IPS-NIHi7 (cell line): Measurements from ENCODE around the gene NRM.
A peak's percentile ranks its signal among the peaks of the same experiment; 100 is the strongest.
"Not testable (repeated sequence)": the region's sequence is repeated elsewhere in the genome, so short reads cannot be mapped to it uniquely, and the experiment has no call there.

Source experiments
- DNase-seq: peaks from one replicate; pipeline ENCODE4 v3.0.0; 2012; ENCODE audit warnings: mixed read lengths; ENCODE audit errors: extremely low spot score

Gene NRM

DNA sequence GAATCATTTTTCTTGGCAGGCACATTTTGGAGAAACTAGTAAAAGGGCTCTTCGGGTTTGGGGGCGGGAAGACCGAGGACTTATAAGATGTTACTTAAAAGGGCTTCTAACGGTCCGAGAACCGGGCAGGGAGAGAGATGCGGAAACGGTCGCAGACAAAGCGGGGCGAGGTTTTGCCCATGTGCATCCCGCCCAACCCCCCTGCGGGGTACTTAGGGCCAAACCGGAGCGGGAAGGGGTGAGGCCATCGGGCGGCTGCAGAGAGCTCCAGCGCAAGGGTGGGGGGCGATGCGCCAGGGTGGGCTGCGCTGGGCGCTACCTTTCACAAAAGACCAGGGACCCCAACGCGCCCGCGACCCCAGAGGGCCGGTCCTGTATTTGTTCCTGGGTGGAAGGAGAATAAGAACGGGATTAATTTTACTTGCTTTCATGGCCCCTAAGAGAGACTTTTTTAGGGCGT lies 30.0 kb upstream of the NRM start:
- DNase-seq: no peak

- peak; percentile 85 for DNase-seq
Measured at GRCh38 chr6:30719791-30720737, 29.3 kb upstream of the NRM start, which contains the start of gene TUBB. Gene TUBB (plus strand): TSS chr6:30720352. CDS start chr6:30720507, 155 bp downstream.

GRCh38 chr6:30719356-30719755 lies 28.6 kb upstream of the NRM start:
- DNase-seq: no peak

DNA sequence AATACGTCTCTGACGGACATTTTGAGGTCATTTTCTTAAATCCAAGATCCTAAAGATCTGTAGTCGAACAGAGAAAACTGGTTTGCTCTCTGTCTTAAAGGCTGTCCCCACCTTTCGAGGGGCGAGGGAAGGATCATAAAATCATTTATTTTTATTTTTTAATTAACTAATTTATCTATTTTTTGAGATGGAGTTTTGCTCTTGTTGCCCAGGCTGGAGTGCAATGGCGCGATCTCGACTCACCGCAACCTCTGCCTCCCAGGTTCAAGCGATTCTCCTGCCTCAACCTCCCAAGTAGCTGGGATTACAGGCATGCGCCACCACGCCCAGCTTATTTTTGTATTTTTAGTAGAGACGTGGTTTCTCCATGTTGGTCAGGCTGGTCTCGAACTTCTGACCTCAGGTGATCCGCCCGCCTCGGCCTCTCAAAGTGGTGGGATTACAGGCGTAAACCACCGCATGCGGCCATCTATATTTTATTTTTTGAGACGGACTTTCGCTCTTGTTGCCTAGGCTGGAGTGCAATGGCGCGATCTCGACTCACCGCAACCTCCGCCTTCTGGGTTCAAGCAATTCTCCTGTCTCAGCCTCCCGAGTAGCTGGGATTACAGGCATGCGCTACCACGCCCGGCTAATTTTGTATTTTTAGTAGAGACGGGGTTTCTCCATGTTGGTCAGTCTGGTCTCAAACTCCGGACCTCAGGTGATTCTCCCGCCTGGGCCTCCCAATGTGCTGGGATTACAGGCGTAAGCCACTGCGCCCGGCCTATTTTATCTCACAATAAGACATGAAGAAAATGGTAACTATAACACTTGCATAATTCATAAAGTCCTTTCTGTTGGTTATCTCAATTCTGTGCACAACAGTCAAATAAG lies 27.3 kb upstream of the NRM start:
- DNase-seq: not testable (repeated sequence)

DNA sequence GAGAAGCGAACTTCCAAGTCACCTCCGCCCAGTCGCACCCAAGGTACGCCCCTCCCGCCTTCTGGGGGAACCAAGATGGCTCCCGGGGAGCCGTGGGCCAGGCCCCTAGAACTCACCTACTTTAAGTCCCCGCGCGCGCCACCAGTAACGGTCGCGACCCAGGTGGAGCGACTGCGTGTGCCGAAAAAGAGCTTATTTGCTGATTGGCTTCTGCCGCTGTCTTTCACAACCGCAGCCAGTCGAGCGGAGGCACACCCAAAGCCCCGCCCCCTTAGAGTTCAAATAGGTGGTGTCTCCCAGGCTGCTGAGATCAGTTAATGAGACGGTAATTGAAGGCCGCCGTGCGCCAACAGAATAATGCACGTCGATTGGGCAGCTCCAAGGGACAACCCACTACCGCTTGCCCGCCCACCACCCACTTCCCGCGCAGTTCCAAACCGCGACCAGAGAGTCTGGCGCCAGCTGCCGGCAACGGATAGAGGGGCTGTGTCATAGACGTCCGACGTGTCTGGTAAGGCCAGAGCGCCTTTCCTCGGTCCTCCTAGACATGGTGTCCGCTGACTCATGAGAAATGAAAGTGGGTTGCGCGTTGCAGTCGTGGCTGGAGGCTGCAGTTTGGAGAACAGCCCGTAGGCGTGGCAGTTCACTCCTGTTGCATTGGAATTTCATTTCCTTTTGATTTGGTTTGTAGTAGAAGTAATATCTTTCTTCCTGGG lies 26.5 kb upstream of the NRM start, which contains the start of gene MDC1:
Gene MDC1, minus strand, starts transcription at position 153 of the 716 bp plus-strand sequence. CDS start 2,106 bp downstream, outside the sequence.
- DNase-seq: peak; percentile 93

DNA sequence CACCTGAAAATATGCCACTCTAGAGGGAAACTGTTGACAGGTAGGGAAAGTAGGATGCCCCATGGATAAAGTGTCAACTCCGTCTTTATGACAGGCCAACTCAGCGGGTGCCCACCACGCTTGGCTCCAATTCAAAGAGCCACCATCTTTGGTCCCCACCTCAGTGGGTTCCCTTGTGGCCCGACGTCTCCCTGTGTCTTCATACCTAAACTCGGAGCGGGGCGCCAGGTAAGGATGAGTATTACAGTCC lies 26.0 kb upstream of the NRM start:
- DNase-seq: no peak

GRCh38 chr6:30714263-30714662 lies 23.5 kb upstream of the NRM start:
- DNase-seq: no peak

- DNase-seq: no peak
Measured at GRCh38 chr6:30712441-30712945, 21.7 kb upstream of the NRM start.

DNA sequence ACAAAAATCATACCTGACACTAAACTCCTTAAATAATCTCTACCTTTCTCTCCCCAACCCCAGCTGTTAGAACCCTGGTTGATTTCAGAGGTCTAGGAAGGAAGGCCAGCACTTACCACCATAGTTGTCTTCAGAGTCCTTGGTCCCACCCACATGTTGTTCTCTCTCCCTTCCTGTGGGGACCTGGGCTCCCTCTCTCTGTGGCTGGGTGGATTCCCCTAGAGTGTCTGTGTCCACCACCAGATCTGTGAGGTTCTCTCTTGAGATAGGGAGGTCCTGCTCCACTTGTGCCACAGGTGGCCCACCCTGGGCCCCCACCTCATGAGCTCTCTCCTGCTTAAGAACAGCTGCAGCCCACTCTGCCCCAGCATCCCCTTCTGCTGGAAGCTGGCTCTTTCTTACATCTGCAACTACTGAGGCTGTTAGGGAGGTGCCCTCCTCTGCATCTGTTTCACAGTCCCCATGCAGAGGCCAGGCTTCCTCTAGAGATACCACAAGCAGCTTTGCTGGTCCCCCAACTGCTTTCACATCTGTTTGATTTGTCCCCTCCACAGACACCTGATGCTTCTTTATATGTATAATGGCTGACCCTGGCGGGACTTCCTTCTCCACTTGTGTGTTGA lies 21.1 kb upstream of the NRM start:
- DNase-seq: no peak

- DNase-seq: no peak
Measured at GRCh38 chr6:30709101-30709868, 18.5 kb upstream of the NRM start.

- DNase-seq: peak; percentile 10
Measured at GRCh38 chr6:30707281-30707850, 16.6 kb upstream of the NRM start.

- DNase-seq: no peak
Measured at GRCh38 chr6:30705620-30706019, 14.8 kb upstream of the NRM start.

- DNase-seq: no peak
Measured at GRCh38 chr6:30703821-30704220, 13.0 kb upstream of the NRM start.

DNA sequence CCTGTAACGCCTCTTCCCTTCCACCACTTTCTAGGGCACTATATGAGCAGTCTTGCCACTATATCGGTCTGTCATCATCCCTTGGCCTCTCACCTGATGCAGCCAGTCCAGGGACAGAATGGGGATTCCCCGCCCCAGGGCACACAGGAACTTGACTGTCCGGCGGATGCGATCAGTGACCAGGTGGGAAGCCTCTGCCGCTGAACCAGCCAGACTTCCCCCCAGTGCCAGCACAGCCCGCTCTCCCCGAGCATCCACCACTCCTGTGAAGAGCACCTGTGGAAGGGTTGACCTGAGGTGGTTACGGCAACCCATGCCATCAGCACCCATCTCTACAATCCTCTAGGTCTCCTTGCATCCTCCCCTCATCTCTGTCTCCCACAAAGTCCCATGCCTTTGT lies 12.2 kb upstream of the NRM start:
- no peak for DNase-seq

GRCh38 chr6:30700340-30700739 lies 9.6 kb upstream of the NRM start:
- no peak for DNase-seq

- DNase-seq: no peak
Measured at GRCh38 chr6:30696432-30696831, 5.6 kb upstream of the NRM start.

DNA sequence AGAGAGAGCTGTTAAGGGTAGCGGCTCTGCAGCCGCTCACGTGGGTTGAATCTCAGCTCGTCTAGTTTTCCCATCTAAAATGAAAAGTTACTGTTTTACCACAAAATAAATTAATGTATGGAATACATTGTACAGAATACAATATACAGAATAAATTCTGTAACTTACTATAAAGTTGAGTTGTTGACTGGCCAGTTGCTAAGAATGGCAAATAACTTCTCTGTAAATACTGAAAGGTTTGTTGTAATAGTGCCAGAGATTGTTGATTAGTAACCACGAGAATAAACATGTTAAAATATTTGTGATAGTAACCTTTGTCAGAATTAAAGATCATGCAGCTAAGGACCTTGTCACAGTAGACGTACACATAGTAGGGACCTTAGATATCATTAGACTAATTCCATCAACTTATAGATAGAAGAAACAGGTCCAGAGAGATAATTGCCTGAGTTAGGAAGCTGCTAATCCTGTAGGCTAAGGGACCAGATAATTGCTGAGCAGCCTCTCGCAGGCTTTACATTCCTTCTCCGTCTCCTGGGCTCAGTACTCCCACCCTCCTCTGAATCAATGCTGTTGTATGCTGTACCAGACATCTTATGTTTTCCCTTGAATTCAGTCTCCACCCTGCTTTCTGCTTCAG lies 544 bp upstream of the NRM start:
- DNase-seq: peak; percentile 43

DNA sequence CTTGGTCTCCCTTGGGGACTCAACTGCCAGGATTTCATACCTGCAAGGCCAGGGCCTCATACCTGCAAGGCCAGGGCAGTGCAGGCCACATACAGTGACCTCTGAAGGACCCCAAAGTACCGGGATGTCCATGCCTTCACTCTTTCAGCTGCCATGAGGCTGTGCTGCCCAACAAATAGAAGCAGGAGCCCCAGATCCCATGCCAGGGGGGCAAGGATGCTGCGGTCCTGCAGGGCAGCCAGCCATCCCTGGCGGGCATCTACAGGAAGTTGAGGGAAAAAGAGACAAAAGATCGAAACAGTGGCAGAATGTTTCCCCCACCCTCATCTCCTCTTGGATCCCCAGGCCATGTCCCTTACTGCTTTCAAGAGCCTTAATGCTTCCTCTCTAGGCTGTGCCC lies 799 bp downstream of the NRM start:
- DNase-seq: no peak

GRCh38 chr6:30689022-30689865 lies 1.5 kb downstream of the NRM start:
- DNase-seq: no peak
